A549 (cell line): ENCODE data around the gene NDUFB8.

Experiments used
- CBX2 ChIP-seq: fragments of 200-600 bp; sonication (generic); IDR thresholded peaks from 2 replicates; pipeline ENCODE4 v1.6.1; 2016; ENCODE audit warnings: low read depth, mild to moderate bottlenecking, borderline replicate concordance
- CEBPB ChIP-seq, 2 experiments: fragments of >200 bp in 1 of 2; sonication (Bioruptor Twin) in 1 of 2; formaldehyde crosslinking in 1 of 2; IDR thresholded peaks; 2 replicates each; pipeline ENCODE4 v1.6.1; 2012 to 2016
- CTCF ChIP-seq: fragments of >200 bp; sonication (Bioruptor Twin); formaldehyde crosslinking; IDR thresholded peaks from 3 replicates; pipeline ENCODE4 v1.5.1; 2016
- POLR2AphosphoS2 ChIP-seq: conservative IDR thresholded peaks from 2 replicates; pipeline ENCODE4 v1.6.1; 2012; ENCODE audit warnings: low read length, improper control_type of control experiment, inconsistent platforms
- RARB ChIP-seq: fragments of 250-450 bp; sonication (Bioruptor Pico); IDR thresholded peaks from 2 replicates; pipeline ENCODE4 v1.8.0; 2021; ENCODE audit warnings: mild to moderate bottlenecking, moderate library complexity
- TF ChIP-seq, protein P1 (sequence below): IDR thresholded peaks from 2 replicates; pipeline ENCODE4 v1.6.1; 2012

DNA sequence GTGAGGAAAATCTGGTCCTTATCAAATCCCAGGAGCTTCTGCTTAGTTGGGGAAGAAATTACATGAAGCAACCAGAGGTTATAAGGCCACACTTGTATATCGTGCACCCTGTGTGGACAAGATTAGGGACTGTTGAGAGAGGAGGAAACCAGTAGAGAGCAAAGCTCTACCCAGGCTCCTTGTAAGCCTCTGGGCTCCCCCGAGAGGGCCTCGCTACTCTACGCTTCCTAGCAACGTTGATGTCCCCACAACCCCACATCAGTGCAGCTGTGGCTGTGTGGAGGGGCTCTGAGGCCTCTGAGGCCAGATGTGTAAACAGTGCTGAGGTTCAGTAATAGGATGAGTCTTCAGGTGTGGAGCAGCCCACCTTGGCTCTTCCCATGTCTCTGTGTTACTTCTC, 22.1 kb upstream of the NDUFB8 start:
- TF ChIP-seq CTCF (no peak), CEBPB (IDR thresholded peaks at IDR 0.05) (no peak), POLR2AphosphoS2 (no peak), RARB (no peak), CBX2 (no peak)
- TF ChIP-seq, protein P1, sequence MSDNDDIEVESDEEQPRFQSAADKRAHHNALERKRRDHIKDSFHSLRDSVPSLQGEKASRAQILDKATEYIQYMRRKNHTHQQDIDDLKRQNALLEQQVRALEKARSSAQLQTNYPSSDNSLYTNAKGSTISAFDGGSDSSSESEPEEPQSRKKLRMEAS: no peak
